CD4-positive, alpha-beta T cell treated with Interleukin-10 for 1 hour (primary cell): ENCODE data around the gene CEMP1.

Experiments
- DNase-seq: peaks from one replicate; pipeline ENCODE4 v3.0.0-alpha.2; 2020

The CEMP1 gene

GRCh38 chr16:2500430-2500917 is 30.7 kb downstream of the CEMP1 start:
- DNase-seq, result no peak

GRCh38 chr16:2499890-2500429 is 31.2 kb downstream of the CEMP1 start:
- no peak for DNase-seq

- DNase-seq, result no peak
These were observed 31.8 kb downstream of the CEMP1 start for GRCh38 chr16:2499454-2499853.

GRCh38 chr16:2498531-2499253 is 32.5 kb downstream of the CEMP1 start:
- no peak for DNase-seq

DNA sequence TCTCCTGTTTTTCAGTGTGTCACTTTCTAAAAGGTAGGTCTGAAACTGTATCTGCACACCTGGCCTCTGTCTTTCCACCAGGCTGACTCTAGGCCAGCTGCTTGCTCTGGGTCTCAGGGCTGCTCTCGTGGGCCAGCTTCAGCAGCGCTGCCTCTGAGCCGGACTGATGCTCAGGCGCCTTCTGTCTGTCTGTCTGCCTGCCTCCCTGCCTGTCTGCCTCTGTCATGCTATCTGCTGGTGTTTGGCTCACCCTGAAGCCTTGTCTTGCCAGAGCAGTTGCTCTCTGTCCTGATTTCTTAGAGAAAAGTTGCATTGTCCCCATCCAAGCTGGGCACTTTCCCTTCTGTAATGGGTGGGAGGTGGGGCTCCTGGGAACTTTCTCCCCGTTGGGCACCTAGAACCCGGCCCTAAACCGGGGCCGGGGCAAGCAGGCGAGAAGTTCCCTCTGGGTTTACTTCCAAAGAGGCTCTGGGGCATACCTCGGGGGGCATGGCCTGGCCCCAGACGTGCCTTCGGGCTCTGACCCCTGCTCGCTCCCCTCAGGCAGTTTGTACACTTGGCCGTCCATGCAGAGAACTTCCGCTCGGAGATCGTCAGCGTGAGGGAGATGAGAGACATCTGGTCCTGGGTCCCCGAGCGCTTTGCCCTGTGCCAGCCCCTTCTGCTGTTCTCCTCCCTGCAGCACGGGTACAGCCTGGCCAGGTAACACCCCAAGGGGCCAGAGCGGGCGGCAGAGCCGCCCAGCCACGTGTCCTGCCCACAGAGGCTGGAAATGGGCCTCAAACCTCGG is 33.3 kb downstream of the CEMP1 start:
- no peak for DNase-seq

DNA sequence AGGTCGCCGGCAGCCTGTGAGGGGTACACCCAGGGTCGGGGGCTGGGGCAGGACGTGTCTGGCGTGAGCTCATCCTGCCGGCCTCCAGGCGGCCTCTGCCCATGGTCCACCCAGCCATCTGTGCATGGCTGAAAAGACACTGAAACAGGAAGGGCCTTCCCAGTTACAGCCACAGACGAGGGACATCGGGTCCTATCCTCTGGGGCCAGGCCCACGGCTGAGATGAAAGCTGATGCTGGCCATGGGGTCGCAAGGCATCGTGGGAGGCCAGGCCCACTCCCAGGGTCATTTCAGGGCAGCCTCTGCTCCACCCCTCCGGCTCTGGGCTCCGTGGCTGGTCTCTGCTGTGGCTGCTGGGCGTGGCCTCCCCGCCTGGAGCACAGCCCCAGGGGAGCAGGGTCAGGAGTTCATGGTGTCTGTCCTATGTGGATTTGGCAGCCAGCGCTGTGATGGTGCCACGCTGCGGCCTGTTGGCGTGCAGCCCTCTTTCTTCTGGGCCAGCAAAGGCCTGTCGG is 34.0 kb downstream of the CEMP1 start:
- no peak for DNase-seq

DNA sequence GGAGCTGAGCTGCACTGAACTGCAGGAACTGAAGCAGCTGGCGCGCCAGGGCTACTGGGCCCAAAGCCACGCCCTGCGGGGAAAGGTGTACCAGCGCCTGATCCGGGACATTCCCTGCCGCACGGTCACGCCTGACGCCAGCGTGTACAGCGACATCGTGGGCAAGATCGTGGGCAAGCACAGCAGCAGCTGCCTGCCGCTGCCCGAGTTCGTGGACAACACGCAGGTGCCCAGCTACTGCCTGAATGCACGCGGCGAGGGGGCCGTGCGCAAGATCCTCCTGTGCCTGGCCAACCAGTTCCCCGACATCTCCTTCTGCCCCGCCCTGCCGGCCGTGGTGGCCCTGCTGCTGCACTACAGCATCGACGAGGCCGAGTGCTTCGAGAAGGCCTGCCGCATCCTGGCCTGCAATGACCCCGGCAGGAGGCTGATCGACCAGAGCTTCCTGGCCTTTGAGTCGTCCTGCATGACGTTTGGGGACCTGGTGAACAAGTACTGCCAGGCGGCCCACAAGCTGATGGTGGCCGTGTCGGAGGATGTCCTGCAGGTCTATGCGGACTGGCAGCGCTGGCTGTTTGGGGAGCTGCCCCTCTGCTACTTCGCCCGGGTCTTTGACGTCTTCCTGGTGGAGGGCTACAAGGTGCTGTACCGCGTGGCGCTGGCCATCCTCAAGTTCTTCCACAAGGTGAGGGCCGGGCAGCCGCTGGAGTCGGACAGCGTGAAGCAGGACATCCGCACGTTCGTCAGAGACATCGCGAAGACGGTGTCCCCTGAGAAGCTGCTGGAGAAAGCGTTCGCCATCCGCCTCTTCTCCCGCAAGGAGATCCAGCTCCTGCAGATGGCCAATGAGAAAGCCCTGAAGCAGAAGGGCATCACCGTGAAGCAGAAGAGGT is 34.7 kb downstream of the CEMP1 start:
- DNase-seq, result no peak

DNA sequence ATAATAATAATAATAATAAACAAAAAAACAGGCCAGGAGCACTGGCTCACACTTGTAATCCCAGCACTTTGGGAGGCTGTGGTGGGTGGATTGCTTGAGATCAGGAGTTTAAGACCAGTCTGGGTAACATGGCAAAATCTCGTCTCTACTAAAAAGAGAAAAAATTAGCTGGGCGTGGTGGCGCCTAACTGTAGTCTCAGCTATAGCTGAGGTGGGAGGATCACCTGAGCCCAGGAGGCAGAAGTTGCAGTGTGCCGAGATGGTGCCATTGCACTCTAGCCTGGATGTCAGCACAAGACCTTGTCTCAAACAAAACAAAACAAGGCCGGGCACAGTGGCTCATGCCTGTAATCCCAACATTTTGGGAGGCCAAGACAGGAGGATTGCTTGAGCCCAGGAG is 36.2 kb downstream of the CEMP1 start:
- DNase-seq, result no peak

DNA sequence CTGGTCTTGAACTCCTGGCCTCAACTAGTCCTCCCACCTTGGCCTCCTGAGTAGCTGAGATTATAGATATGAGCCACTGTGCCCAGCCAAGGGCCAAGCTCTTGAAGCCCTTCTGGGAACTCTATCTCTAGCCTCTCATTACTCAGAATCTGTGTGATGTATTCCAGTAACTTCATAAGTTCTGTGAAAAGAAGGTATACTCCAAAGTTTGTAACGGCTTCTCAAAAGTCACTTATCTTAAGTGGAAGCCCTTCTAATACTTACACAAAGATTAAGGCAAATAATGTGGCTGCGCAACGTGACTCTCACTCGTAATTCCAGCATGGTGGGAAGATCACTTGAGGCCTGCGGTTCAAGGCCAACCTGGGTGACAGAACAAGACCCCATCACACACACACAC is 36.6 kb downstream of the CEMP1 start:
- DNase-seq, result no peak

DNA sequence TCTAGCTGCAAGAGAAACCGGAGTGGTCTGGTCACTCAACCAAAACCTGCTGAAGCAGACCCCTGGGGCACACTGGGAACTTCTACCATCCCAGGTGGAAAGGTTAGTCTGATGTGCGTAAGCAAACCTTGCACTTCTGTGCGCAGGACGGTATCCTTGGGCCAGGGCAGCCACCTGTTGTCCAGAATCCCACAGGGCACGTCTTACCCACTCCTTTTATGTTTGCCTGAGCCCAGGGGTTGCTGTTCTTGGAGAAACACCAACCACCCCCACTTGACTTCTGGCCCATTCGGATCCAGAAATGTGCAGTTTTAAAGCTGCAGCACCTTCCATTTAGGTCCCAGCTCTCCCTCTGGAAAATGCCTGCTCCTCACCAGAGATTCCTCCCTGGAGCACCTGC is 37.6 kb downstream of the CEMP1 start:
- DNase-seq, result no peak

GRCh38 chr16:2492292-2492691 is 38.9 kb downstream of the CEMP1 start:
- no peak for DNase-seq

DNA sequence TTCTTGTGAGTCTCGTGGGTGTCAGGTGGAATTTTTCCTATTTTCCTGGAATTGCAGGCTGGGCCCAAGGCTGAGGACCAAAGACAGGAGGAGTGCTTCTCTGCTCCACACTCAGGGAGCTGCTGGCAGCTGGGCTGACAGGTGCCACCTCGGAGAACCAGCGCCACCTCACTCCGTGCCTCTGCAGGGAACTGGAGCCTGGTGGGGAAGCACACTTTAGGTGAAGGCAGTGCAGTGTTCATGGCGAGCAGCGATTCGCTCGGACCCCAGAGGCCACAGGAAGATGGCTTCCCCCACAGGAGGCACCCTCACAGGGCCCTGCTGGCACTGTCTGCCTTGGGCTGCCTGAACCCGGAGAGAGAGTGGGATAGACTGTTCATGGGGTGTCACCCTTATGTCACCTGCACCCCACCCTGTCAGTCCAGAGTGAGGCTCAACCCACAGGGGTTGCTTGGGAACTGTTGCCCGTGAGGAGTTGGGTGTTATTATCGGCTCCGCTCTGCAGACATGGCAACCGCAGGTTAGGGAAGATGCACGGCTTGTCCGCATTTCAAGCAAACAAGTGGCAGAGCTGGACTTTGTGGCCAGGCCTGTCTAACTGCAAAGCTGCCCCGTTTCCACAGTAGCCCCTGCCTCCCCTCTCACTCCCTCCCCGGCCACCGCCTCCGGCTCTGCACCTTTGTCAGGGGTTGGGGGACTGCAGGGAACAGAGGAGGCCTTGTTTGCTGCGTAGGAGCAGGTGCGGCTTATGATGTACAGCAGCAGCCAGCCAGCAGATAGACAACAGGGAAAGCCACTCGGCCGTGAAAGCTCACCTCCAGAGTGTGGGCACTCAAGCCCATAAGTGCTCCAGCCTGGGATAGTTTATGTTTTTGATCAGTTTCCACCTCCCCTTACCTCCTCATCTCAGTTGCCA is 40.8 kb downstream of the CEMP1 start:
- no peak for DNase-seq

GRCh38 chr16:2489581-2489980 is 41.6 kb downstream of the CEMP1 start:
- no peak for DNase-seq

DNA sequence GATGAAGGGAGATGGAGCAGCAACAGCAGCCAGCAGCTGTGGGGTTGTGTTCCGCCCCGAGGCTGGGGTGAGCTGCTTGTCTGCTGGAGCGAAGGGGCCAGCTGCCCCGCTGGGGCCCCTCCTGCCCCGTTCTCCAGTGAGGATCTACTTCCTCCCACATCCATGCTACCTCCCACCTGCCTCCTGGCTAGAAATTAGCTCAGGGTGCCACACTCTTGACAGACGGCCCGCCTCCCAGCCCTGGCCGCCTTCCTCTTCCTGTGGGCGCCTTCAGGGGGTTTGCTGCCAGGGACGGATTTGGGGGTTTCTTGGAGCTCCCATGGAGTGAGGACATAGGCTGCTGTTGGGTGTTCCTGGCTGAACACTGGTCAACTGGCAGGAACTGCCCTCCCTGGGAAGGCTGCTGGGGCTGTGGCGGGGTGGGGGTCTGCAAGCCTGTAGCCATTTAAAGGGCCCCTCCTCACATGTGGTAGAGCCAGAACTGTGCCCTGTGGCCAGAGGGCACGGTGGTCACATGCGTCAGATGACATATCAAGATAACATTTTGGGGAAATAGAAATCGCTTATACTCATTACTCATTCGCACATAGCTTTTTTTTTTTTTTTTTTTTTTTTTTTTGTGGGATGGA is 43.2 kb downstream of the CEMP1 start:
- no peak for DNase-seq

DNA sequence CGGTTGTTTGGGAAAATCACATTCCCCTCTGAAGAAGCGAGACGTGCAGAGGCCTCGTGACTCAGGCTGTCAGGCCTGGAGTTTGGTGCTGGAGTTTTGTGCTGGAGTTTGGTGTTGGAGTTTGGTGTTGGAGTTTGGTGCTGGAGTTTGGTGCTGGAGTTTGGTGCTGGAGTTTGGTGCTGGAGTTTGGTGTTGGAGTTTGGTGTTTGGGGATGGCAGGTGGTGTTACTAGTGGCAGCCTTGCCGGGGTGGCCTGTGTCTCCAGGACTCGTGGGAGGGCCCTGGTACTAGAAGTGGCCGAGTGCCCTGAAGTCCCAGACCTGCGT is 43.7 kb downstream of the CEMP1 start:
- DNase-seq, result no peak

GRCh38 chr16:2486645-2487516 is 44.3 kb downstream of the CEMP1 start:
- peak; percentile 88 for DNase-seq

DNA sequence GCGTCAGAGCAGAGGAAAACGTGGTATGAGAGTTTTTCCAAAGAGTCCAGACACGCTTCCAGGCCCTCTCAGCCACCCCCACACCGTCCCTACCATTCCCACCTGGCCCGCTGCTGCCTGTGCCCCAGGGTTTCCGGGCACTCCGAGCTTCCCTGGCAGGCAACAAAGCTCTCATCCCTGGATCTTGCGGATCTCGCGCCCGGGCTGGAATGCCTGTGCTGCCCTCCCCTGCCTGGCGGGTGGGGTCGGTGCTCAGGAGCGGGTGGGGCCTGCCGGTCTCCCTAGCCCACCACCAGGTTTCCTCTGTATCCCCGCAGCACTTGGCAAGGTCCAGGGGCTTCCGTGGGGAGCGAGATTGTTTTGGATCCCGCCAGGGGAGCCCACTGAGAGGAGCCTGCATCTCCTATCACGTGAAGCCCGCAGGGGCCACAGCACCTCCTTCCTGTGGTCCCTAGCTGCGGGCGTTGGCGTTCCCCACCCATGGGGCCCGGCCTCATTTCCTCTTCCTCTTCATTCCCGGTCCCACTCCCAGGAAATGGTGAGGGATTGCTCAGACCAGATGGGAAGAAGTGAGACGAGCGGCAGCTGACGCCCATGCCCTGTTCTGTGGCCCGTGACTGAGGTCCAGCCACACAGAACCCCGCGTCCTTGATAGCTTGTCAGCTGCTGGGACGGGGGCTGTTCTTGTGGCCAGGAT is 45.2 kb downstream of the CEMP1 start:
- DNase-seq, result no peak

DNA sequence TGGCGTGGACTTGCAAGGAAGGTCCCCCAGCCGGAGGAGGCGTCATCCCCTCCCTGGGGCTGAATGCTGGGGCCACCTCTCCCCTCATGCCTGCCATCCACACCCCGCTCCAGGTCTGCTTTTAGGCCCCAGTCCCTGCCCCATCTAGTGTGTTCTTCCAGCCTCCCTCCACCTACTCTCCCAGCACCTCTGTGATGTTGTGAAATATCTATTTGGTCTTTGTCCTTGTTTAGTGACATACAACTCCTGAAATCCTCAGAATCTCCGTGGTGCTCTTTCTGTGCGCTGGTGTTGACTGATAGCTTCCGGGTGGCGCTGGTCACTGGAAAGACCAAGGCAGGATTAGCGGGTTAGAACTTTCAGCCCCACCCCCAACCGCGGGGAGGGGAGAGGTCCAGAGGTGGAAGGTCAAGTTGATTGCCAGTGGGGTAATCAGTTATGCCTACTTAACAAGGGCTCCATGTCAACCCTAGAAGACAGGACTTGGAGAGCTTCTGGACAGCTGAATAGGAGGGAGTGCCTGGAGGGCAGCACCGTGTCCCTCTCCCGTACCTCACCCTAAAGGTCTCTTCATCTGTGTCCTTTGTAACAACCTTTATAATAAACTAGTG is 46.2 kb downstream of the CEMP1 start:
- no peak for DNase-seq
